Measurements from ENCODE around the gene PHKB. TPM values are rescaled to one million over a fixed set of nuclear protein-coding genes. Genes with fewer than 3 reads are reported as not detected.

Gene PHKB
- polyA plus RNA-seq, 1 donor (not counting 4 experiments of a cell fraction or from before 2014, with no cell fraction given) = 71.7 TPM

- Histone ChIP-seq H4K20me1 (ENCODE audit: control insufficient read depth, extremely low read depth, insufficient read depth, low read length) (no peaks in the 10 kb centered on the region), H3K36me3 (ENCODE audit: control insufficient read depth in 2 of 2, extremely low read depth in 1 of 2, insufficient read depth in 2 of 2, low read length in 2 of 2) (peaks cover 8 to 20% of the 10 kb centered on the region in 2 experiments), H3K27ac (ENCODE audit: control insufficient read depth, insufficient read depth, low read length) (no peak overlapping the region), H2AFZ (ENCODE audit: control insufficient read depth, low read length) (no peak overlapping the region), H3K9ac (ENCODE audit: control insufficient read depth, extremely low read depth, insufficient read depth, low read length) (no peak overlapping the region), H3K4me1 (ENCODE audit: control insufficient read depth, extremely low read depth, insufficient read depth, low read length) (no peaks in the 10 kb centered on the region), H3K4me2 (ENCODE audit: control insufficient read depth, extremely low read depth, insufficient read depth, low read depth, low read length) (no peak overlapping the region), H3K9me1 (ENCODE audit: control insufficient read depth, extremely low read depth, insufficient read depth, low read length) (no peaks in the 10 kb centered on the region), H3K9me3 (ENCODE audit: control insufficient read depth, low read depth, low read length) (no peaks in the 10 kb centered on the region), H3K79me2 (ENCODE audit: control insufficient read depth, insufficient read depth, low read length) (no peaks in the 10 kb centered on the region), H3K27me3 (ENCODE audit: control insufficient read depth, extremely low read depth, insufficient read depth, low read length) (no peaks in the 10 kb centered on the region), H3K4me3 (ENCODE audit: control insufficient read depth in 2 of 3, extremely low read depth in 1 of 3, insufficient read depth in 2 of 3, low read depth in 1 of 3, low read length in 3 of 3) (no peak overlapping the region)
- DNase-seq (ENCODE audit: low read depth, low spot score) (no peak), FAIRE-seq (no peak)
- dilution Hi-C loops (cut with MboI; ENCODE audit: extremely low pct_ligation_motif_present, low sequenced_read_pairs) = no loop called here
- TF ChIP-seq EZH2 (IDR thresholded peaks at IDR 0.05; ENCODE audit: low read length) = no peak
- TF ChIP-seq CTCF (optimal IDR thresholded peaks at IDR 0.05 in 1 of 3, IDR thresholded peaks at IDR 0.05 in 1 of 3, conservative IDR thresholded peaks at IDR 0.05 in 1 of 3; ENCODE audit: extremely low read depth in 1 of 3, insufficient read depth in 2 of 3, low read length in 3 of 3) = no peak
Observed at GRCh38 chr16:47697826-47698225, 236.7 kb downstream of the PHKB start.

- peaks cover 8 to 20% of the 10 kb centered on the region in 2 experiments for H3K36me3 ChIP-seq (ENCODE audit: control insufficient read depth in 2 of 2, extremely low read depth in 1 of 2, insufficient read depth in 2 of 2, low read length in 2 of 2)
- FAIRE-seq = no peak
- no peak for TF ChIP-seq CTCF (optimal IDR thresholded peaks at IDR 0.05 in 1 of 3, IDR thresholded peaks at IDR 0.05 in 1 of 3, conservative IDR thresholded peaks at IDR 0.05 in 1 of 3; ENCODE audit: extremely low read depth in 1 of 3, insufficient read depth in 2 of 3, low read length in 3 of 3)
- TF ChIP-seq EZH2 (IDR thresholded peaks at IDR 0.05; ENCODE audit: low read length) = no peak
Observed at GRCh38 chr16:47699106-47699505, 238.0 kb downstream of the PHKB start.

More at GRCh38 chr16:47699106-47699505, 238.0 kb downstream of the PHKB start:
- no peaks in the 10 kb centered on the region for H4K20me1 ChIP-seq (ENCODE audit: control insufficient read depth, extremely low read depth, insufficient read depth, low read length)
- no peak overlapping the region for H3K4me2 ChIP-seq (ENCODE audit: control insufficient read depth, extremely low read depth, insufficient read depth, low read depth, low read length)
- no peak overlapping the region for H3K4me3 ChIP-seq (ENCODE audit: control insufficient read depth in 2 of 3, extremely low read depth in 1 of 3, insufficient read depth in 2 of 3, low read depth in 1 of 3, low read length in 3 of 3)
- no peak for DNase-seq (ENCODE audit: low read depth, low spot score)
- dilution Hi-C loops (cut with MboI; ENCODE audit: extremely low pct_ligation_motif_present, low sequenced_read_pairs) = no loop called here
- no peaks in the 10 kb centered on the region for H3K4me1 ChIP-seq (ENCODE audit: control insufficient read depth, extremely low read depth, insufficient read depth, low read length)
- no peak overlapping the region for H3K9ac ChIP-seq (ENCODE audit: control insufficient read depth, extremely low read depth, insufficient read depth, low read length)
- no peak overlapping the region for H2AFZ ChIP-seq (ENCODE audit: control insufficient read depth, low read length)
- no peak overlapping the region for H3K27ac ChIP-seq (ENCODE audit: control insufficient read depth, insufficient read depth, low read length)
- H3K9me1 ChIP-seq (ENCODE audit: control insufficient read depth, extremely low read depth, insufficient read depth, low read length) = no peaks in the 10 kb centered on the region
- H3K27me3 ChIP-seq (ENCODE audit: control insufficient read depth, extremely low read depth, insufficient read depth, low read length) = no peaks in the 10 kb centered on the region
- no peaks in the 10 kb centered on the region for H3K79me2 ChIP-seq (ENCODE audit: control insufficient read depth, insufficient read depth, low read length)
- no peaks in the 10 kb centered on the region for H3K9me3 ChIP-seq (ENCODE audit: control insufficient read depth, low read depth, low read length)
